Activated CD8-positive, alpha-beta T cell treated with anti-CD3 and anti-CD28 coated beads for 36 hours (primary cell): Measurements from ENCODE around the gene MBNL3. TPM values are rescaled to one million over a fixed set of nuclear protein-coding genes. Genes with fewer than 3 reads are reported as not detected.
"Not testable (repeated sequence)": the region's sequence is repeated elsewhere in the genome, so short reads cannot be mapped to it uniquely, and the experiment has no call there.

ENCODE experiments used
- ATAC-seq: fragments of 200-7000 bp; cut with Tn5 transposase; one replicate; pipeline ENCODE4 v1.10.0; 2021; ENCODE audit warnings: mild to moderate bottlenecking, moderate library complexity
- CTCF ChIA-PET: fragments of 350-600 bp; sonication (Branson Sonifier 250); formaldehyde crosslinking; loops from one replicate; lab custom pipeline; 2021; ENCODE audit warnings: antibody characterized with exemption; lab: Charles Lee
- POLR2A ChIA-PET: fragments of 350-600 bp; sonication (Branson Sonifier 250); formaldehyde crosslinking; loops from one replicate; lab custom pipeline; 2021; ENCODE audit warnings: antibody characterized with exemption; lab: Charles Lee
- DNase-seq: peaks from one replicate; pipeline ENCODE4 v3.0.0-alpha.2; 2020
- H3K27ac Mint-ChIP-seq: one replicate; pipeline ENCODE4 v1.8.0; 2021; ENCODE audit warnings: mild to moderate bottlenecking, mixed read lengths
- H3K27me3 Mint-ChIP-seq: one replicate; pipeline ENCODE4 v1.8.0; 2021; ENCODE audit warnings: mixed read lengths
- H3K36me3 Mint-ChIP-seq: one replicate; pipeline ENCODE4 v1.8.0; 2021; ENCODE audit warnings: low read depth, mixed read lengths
- H3K4me1 Mint-ChIP-seq: one replicate; pipeline ENCODE4 v1.8.0; 2021; ENCODE audit warnings: low read depth, mixed read lengths
- H3K4me3 Mint-ChIP-seq: one replicate; pipeline ENCODE4 v1.8.0; 2021; ENCODE audit warnings: mild to moderate bottlenecking, moderate library complexity, mixed read lengths
- H3K9me3 Mint-ChIP-seq: one replicate; pipeline ENCODE4 v1.8.0; 2021; ENCODE audit warnings: mixed read lengths
- intact Hi-C: fragments of 100-400 bp; cut with micrococcal nuclease; formaldehyde crosslinking; loops from one replicate; pipeline ENCODE4 v1.10.0; 2022
- total RNA-seq, 2 experiments: library from RNA; stranded (reverse); gene quantifications; one replicate each; pipeline ENCODE4 v1.2.3, GENCODE V29; 2021
- TF ChIP-seq, protein P1 (sequence below): fragments of 200-600 bp; IDR thresholded peaks from one replicate; pipeline ENCODE4 v1.8.0; 2022; ENCODE audit warnings: antibody characterized with exemption, mild to moderate bottlenecking

The MBNL3 gene
- total RNA-seq, 2 experiments from 2014 or later = 19.8 to 23.3 TPM

DNA sequence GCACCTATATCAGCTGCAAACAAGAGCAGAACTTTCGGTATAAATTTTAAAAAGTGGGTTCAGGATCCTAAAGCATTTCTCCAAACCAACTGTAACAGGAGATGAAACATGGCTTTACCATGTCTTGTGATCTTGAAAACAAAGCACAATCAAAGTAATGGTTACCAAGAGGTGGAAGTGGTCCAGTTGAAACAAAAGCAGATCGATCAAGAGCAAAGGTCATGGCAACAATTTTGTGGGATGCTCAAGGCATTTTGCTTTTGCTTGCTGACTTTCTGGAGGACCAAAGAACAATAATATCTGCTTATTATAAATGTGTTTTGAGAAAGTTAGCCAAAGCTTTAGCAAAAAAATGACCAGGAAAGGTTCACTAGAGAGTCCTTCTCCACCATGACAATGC lies 152.7 kb downstream of the MBNL3 start:
- ChIA-PET POLR2A (no interaction called here), CTCF (no interaction called here)
- Mint-ChIP-seq H3K4me3 (no peak overlapping the region), H3K9me3 (no peaks in the 10 kb centered on the region), H3K4me1 (peaks cover 5% of the 10 kb centered on the region), H3K27me3 (no peaks in the 10 kb centered on the region), H3K27ac (no peak overlapping the region), H3K36me3 (no peaks in the 10 kb centered on the region)
- DNase-seq (no peak), ATAC-seq (no peak)
- TF ChIP-seq, protein P1, sequence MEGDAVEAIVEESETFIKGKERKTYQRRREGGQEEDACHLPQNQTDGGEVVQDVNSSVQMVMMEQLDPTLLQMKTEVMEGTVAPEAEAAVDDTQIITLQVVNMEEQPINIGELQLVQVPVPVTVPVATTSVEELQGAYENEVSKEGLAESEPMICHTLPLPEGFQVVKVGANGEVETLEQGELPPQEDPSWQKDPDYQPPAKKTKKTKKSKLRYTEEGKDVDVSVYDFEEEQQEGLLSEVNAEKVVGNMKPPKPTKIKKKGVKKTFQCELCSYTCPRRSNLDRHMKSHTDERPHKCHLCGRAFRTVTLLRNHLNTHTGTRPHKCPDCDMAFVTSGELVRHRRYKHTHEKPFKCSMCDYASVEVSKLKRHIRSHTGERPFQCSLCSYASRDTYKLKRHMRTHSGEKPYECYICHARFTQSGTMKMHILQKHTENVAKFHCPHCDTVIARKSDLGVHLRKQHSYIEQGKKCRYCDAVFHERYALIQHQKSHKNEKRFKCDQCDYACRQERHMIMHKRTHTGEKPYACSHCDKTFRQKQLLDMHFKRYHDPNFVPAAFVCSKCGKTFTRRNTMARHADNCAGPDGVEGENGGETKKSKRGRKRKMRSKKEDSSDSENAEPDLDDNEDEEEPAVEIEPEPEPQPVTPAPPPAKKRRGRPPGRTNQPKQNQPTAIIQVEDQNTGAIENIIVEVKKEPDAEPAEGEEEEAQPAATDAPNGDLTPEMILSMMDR = no peak
- intact Hi-C loops = no loop called here

DNA sequence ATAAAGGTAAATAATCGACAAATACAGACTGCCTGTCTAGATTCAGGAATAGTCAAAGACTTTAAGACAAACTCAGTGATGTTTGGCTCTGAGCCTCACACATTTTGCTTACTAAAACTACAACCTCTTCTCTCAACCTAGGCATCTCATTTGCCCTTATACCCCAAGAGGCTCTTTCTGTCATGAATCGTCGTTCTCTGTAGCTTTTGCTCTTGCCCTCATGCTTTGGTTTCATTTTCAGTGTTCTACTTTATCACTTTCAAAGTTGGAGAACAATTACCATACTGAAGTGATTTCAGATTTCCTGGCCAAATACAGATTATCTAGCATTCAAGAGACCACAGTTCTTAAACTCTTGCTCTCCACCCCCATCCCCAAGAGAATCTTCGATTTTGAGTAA lies 155.5 kb downstream of the MBNL3 start:
- H3K27me3 Mint-ChIP-seq = no peaks in the 10 kb centered on the region
- POLR2A ChIA-PET = no interaction called here
- CTCF ChIA-PET = no interaction called here
- TF ChIP-seq, protein P1 = no peak
- H3K27ac Mint-ChIP-seq = no peak overlapping the region
- no peak overlapping the region for H3K4me3 Mint-ChIP-seq
- DNase-seq (no peak), ATAC-seq (no peak)
- H3K36me3 Mint-ChIP-seq = no peaks in the 10 kb centered on the region
- peaks cover 8% of the 10 kb centered on the region for H3K4me1 Mint-ChIP-seq
- no peaks in the 10 kb centered on the region for H3K9me3 Mint-ChIP-seq
- intact Hi-C loops = no loop called here

DNA sequence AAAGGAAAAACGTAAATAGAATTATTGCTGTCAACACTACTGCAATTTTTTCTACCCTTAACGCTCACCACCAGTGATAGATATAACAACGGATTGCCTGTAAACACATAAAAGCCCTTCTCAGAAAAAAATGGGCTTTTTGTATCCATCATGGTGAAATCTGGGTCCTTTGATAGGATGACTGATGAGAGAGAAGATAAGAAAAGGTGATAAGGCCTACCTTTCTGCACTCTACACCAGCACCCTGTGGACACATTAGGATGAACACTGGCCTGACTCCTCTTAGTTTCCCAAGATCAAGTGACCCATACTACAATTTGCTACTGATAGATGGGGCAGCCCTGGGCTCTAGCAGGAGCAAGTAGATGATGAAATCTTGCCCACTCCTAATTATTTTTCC lies 157.3 kb downstream of the MBNL3 start:
- Mint-ChIP-seq H3K27me3 (no peaks in the 10 kb centered on the region), H3K9me3 (peaks cover 2% of the 10 kb centered on the region), H3K27ac (no peak overlapping the region), H3K4me3 (no peak overlapping the region), H3K36me3 (no peaks in the 10 kb centered on the region), H3K4me1 (peaks cover 8% of the 10 kb centered on the region)
- intact Hi-C loops = no loop called here
- TF ChIP-seq, protein P1 = no peak
- POLR2A ChIA-PET = no interaction called here
- ATAC-seq (no peak), DNase-seq (no peak)
- CTCF ChIA-PET = no interaction called here

DNA sequence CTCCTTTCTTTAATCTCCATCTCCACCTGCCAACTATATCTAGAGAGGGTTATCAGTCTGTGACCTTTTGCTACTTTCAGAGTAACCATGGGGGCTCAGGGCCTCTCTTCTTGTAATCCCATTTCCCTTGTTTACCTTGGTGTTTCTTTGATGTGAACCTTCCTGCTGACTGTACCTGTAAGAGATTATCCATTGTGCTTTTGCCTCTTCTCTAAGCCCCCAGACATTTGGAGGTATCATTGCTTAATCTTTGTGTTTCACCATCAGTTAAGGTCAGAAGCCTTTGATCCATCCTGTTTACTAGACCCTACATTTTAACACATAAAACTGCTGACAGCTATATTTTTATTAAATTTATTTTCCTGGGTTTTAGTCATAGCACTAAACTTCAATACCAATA lies 157.8 kb downstream of the MBNL3 start:
- H3K4me1 Mint-ChIP-seq = peaks cover 8% of the 10 kb centered on the region
- no peak overlapping the region for H3K27ac Mint-ChIP-seq
- DNase-seq = no peak
- no peaks in the 10 kb centered on the region for H3K36me3 Mint-ChIP-seq
- H3K27me3 Mint-ChIP-seq = no peaks in the 10 kb centered on the region
- TF ChIP-seq, protein P1 = no peak
- CTCF ChIA-PET = no interaction called here
- POLR2A ChIA-PET = no interaction called here
- H3K9me3 Mint-ChIP-seq = peaks cover 5% of the 10 kb centered on the region
- no peak for ATAC-seq
- intact Hi-C loops = no loop called here
- H3K4me3 Mint-ChIP-seq = no peak overlapping the region

DNA sequence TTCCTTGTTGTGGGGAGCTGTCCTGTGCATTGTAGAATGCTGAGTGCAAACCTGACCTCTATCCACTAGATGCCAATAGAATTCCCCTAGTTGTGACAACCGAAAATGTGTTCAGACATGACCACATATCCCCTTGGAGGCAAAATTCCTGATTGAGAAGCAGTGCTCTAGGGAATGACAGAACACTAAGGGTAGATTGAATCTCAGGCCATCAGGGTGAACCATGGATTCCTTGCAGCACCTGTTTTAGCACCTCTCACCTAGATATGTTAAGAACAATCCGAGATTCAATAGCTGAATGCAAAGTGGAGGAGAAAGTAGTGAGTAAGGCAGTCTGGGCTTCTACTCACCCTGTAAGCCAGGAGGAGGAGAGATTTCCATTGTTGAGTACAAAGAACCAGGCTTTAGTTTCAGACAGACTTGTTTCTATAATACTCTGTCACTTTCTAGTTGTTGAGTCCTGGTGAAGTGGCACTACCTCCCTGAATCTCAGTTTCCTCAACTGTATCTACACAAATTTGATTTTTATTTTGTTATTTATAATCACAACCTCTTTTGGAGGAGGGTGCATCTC lies 158.6 kb downstream of the MBNL3 start:
- H3K4me1 Mint-ChIP-seq = peaks cover 8% of the 10 kb centered on the region
- no peak overlapping the region for H3K27ac Mint-ChIP-seq
- ChIA-PET CTCF (interaction anchor here (1.2 kb wide), 1 partner anchor 52 kb away, joined by 3 read pairs; no protein-coding TSS in a partner anchor), POLR2A (no interaction called here)
- TF ChIP-seq, protein P1 = no peak
- H3K27me3 Mint-ChIP-seq = no peaks in the 10 kb centered on the region
- no peak overlapping the region for H3K4me3 Mint-ChIP-seq
- ATAC-seq (no peak), DNase-seq (no peak)
- H3K9me3 Mint-ChIP-seq = peaks cover 5% of the 10 kb centered on the region
- intact Hi-C loops = no loop called here
- no peaks in the 10 kb centered on the region for H3K36me3 Mint-ChIP-seq

DNA sequence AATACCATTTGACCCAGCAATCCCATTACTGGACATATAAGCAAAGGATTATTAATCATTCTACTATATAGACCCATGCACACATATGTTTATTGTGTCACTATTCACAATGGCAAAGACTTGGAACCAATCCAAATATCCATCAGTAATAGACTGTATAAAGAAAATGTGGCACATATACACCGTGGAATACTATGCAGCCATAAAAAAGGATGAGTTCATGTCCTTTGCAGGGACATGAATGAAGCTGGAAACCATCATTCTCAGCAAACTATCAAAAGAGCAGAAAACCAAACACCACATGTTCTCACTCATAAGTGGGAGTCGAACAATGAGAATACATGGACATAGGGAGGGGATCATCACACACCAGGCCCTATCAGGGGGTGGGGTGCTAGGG lies 161.9 kb downstream of the MBNL3 start:
- intact Hi-C loops, H3K36me3 Mint-ChIP-seq, POLR2A ChIA-PET, H3K27me3 Mint-ChIP-seq, H3K27ac Mint-ChIP-seq, H3K4me3 Mint-ChIP-seq, ATAC-seq, CTCF ChIA-PET, H3K9me3 Mint-ChIP-seq, H3K4me1 Mint-ChIP-seq, DNase-seq: not testable (repeated sequence)
